Motor neuron (in vitro differentiated cells): ENCODE measurements around the gene SLC26A3. TPM values are rescaled to one million over a fixed set of nuclear protein-coding genes. Genes with fewer than 3 reads are reported as not detected.
A peak's percentile ranks its signal among the peaks of the same experiment; 100 is the strongest.

ENCODE experiments used
- ATAC-seq, 8 experiments: fragments of 200-7000 bp; cut with Tn5 transposase; replicated peaks in 6 of 8; 2 replicates each; pipeline ENCODE4 v1.8.0; 2021; ENCODE audit warnings: mild to moderate bottlenecking in 8 of 8, moderate library complexity in 8 of 8
- H3K27ac ChIP-seq, 2 donors: fragments of 250-450 bp; sonication (Bioruptor Pico); 2 replicates each; pipeline ENCODE4 v1.9.0; 2021; ENCODE audit warnings: antibody characterized with exemption in 2 of 2, mild to moderate bottlenecking in 2 of 2, moderate library complexity in 1 of 2
- H3K4me1 ChIP-seq, 2 donors: fragments of 250-450 bp; sonication (Bioruptor Pico); replicated peaks in 1 of 2; 2 replicates each; pipeline ENCODE4 v1.6.1; 2021; ENCODE audit warnings: antibody characterized with exemption in 2 of 2, mild to moderate bottlenecking in 2 of 2, moderate library complexity in 1 of 2
- H3K4me3 ChIP-seq, 5 donors: fragments of 250-450 bp; sonication (Bioruptor Pico); 2 replicates each; pipeline ENCODE4 v1.9.0; 2021; ENCODE audit warnings: antibody characterized with exemption in 5 of 5, mild to moderate bottlenecking in 5 of 5, moderate library complexity in 4 of 5
- WGBS, 10 experiments: fragments of 450-650 bp; shearing (Covaris generic); methylation state at CpG; one replicate each; pipeline ENCODE4 v1.0.0; 2022; 5-methylcytosine and 5-hydroxymethylcytosine counted together
- in situ Hi-C, 9 experiments: fragments of 400-800 bp; cut with MboI; loops; one replicate each; pipeline ENCODE4 v1.15.0; 2021; ENCODE audit warnings: low sequenced_read_pairs in 9 of 9, low pct_unique_long_range_greater_than_20kb in 2 of 9; ENCODE audit not compliant: unreplicated experiment in 9 of 9
- total RNA-seq, 8 experiments: library from RNA; unstranded; fragments of 300-600 nt; gene quantifications; 2 replicates each; pipeline versions ENCODE4 v1.2.3 to v1.2.4, GENCODE V29; 2022

Gene SLC26A3
- total RNA-seq, 8 experiments from 2014 or later: 0.05 to 0.21 (median 0.17) TPM; not detected in 5

DNA sequence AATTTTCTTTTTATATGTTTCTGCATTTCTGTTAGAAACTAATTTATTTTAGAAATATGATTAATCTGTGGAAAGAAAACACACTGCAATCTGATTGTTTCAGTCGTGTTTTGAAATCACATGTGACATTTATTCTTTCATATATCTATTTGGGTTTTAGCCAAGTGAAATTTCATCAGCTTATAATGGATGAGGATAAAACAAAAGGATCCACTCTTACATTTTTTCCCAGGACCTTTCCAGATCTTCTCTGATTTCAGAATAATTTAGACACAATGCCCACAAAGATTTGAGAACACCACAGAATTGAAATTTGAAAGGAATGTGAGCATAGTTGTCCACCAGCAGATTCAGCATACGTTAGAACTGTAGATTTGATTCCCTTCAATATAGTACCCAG, 30.0 kb downstream of the SLC26A3 start:
- no peak for ATAC-seq
- Histone ChIP-seq H3K4me1 (no peaks in the 10 kb centered on the region), H3K4me3 (no peak overlapping the region), H3K27ac (no peak overlapping the region)
- WGBS, 10 experiments: 21 to 80% (median 65%) methylated on average over 1 to 2 of the region's 2 CpGs
- in situ Hi-C loops: no loop called here

- 0 to 80% (median 46%) methylated on average over 1 of the region's 1 CpG; no CpG with 5 or more reads in 4 of the 10 experiments for WGBS, 10 experiments
- in situ Hi-C loops: loop anchor here in 1 of 9 experiments (10.0 kb wide), 1 partner anchor 107 kb away; no protein-coding TSS in a partner anchor
- H3K4me1 ChIP-seq: no peaks in the 10 kb centered on the region
- ATAC-seq: peak in 3 of 8 experiments; percentile 24 to 74 (median 61)
- H3K27ac ChIP-seq: no peak overlapping the region
- H3K4me3 ChIP-seq: no peak overlapping the region
These were observed 34.8 kb downstream of the SLC26A3 start for GRCh38 chr7:107768263-107768662.

GRCh38 chr7:107767391-107767790, 35.6 kb downstream of the SLC26A3 start:
- ATAC-seq: no peak
- no peaks in the 10 kb centered on the region for H3K4me1 ChIP-seq
- H3K27ac ChIP-seq: no peak overlapping the region
- H3K4me3 ChIP-seq: no peak overlapping the region
- 50 to 100% (median 95%) methylated on average over 1 to 2 of the region's 2 CpGs; no CpG with 5 or more reads in 2 of the 10 experiments for WGBS, 10 experiments
- in situ Hi-C loops: loop anchor here in 1 of 9 experiments (10.0 kb wide), 1 partner anchor 107 kb away; no protein-coding TSS in a partner anchor

GRCh38 chr7:107758667-107759066, 44.4 kb downstream of the SLC26A3 start:
- in situ Hi-C loops: no loop called here

GRCh38 chr7:107754642-107755041, 48.4 kb downstream of the SLC26A3 start:
- 88 to 100% (median 100%) methylated on average over 1 to 2 of the region's 2 CpGs for WGBS, 10 experiments

More at GRCh38 chr7:107758667-107759066, 44.4 kb downstream of the SLC26A3 start:
- Histone ChIP-seq H3K4me1 (no peaks in the 10 kb centered on the region), H3K27ac (no peak overlapping the region), H3K4me3 (no peak overlapping the region)
- no peak for ATAC-seq
- 80 to 86% methylated on average over 1 of the region's 1 CpG; no CpG with 5 or more reads in 8 of the 10 experiments for WGBS, 10 experiments

GRCh38 chr7:107751113-107751512, 51.9 kb downstream of the SLC26A3 start:
- Histone ChIP-seq H3K4me1 (no peaks in the 10 kb centered on the region), H3K27ac (no peak overlapping the region), H3K4me3 (no peak overlapping the region)
- 60 to 100% (median 88%) methylated on average over 1 to 7 of the region's 7 CpGs; no CpG with 5 or more reads in 3 of the 10 experiments for WGBS, 10 experiments
- ATAC-seq: no peak
- in situ Hi-C loops: no loop called here

More at GRCh38 chr7:107754642-107755041, 48.4 kb downstream of the SLC26A3 start:
- Histone ChIP-seq H3K4me3 (no peak overlapping the region), H3K4me1 (no peaks in the 10 kb centered on the region), H3K27ac (no peak overlapping the region)
- ATAC-seq: no peak
- in situ Hi-C loops: no loop called here

DNA sequence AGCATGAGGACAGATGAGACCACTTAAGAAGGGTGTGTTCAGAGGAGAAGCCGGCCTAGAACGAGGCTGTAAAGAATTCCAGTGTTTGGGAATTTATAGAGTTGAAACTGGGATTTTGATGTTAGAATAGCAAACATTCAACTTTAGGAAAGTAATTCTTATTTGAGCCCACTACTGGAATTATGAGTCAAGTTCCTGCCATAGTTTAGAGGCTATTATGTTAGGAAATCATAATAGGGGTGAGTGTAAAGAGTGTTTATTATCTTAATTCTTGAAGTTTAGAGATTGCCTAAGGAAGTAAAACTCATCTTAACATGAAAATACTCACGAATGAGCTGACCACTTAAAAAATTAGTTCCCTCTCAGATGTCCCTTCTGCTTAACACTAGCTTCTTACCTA, 57.0 kb downstream of the SLC26A3 start:
- 30 to 97% (median 84%) methylated on average over 1 to 3 of the region's 3 CpGs; no CpG with 5 or more reads in 2 of the 10 experiments for WGBS, 10 experiments
- ATAC-seq: no peak

DNA sequence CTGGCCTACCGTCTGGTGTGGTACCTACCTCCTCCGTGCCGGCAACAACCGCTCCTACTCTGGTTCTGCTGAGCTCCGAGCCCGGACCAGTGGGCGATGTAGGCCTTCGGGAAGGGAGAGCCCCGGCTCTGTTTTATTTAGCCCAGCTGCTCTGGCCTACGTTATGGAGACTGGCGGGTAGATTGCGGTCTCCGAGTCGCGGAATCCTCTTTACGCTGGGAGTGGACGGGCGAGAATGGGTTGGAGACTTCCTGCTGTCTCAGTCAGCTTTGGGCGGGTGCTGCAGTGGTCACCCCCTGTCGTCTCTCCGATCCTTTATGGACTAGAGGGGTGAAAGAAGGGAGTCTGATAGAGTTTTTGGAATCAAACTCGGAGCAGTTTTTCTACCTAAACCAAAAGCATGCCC, 58.7 kb downstream of the SLC26A3 start:
- 0 to 2% (median 0%) methylated on average over 2 to 15 of the region's 22 CpGs; no CpG with 5 or more reads in 4 of the 10 experiments for WGBS, 10 experiments
- in situ Hi-C loops: loop anchor here in 3 of 9 experiments (25.0 kb wide), 2 partner anchors 118 to 282 kb away; partner anchors contain the start of gene GPR22 (in 2 of the 3)

More for the DNA sequence above, 57.0 kb downstream of the SLC26A3 start:
- in situ Hi-C loops: loop anchor here in 3 of 9 experiments (25.0 kb wide), 2 partner anchors 116 to 284 kb away; partner anchors contain the start of gene GPR22 (in 2 of the 3)
- no peak overlapping the region for H3K4me3 ChIP-seq
- peaks cover 9 to 18% of the 10 kb centered on the region in 2 donors for H3K4me1 ChIP-seq
- H3K27ac ChIP-seq: no peak overlapping the region

GRCh38 chr7:107743567-107744344, 59.3 kb downstream of the SLC26A3 start, which contains the start of gene CBLL1:
CBLL1 (plus strand) TSS chr7:107744142; CDS start chr7:107744164, 22 bp downstream.
- in situ Hi-C loops: loop anchor here in 3 of 9 experiments (25.0 kb wide), 2 partner anchors 119 to 281 kb away; partner anchors contain the start of gene GPR22 (in 2 of the 3)
- peaks cover 9 to 18% of the 10 kb centered on the region in 2 donors for H3K4me1 ChIP-seq
- 0 to 2% (median 0%) methylated on average over 1 to 44 of the region's 56 CpGs; no CpG with 5 or more reads in 1 of the 10 experiments for WGBS, 10 experiments
- ATAC-seq: peak; percentile 86 to 96 (median 96)
- peak within 1 kb of the TSS; percentile 77 to 85 (median 80) for H3K4me3 ChIP-seq
- peak within 1 kb of the TSS; percentile 91 to 96 for H3K27ac ChIP-seq

More for the DNA sequence above, 58.7 kb downstream of the SLC26A3 start:
- peaks cover 9 to 18% of the 10 kb centered on the region in 2 donors for H3K4me1 ChIP-seq
- H3K27ac ChIP-seq: peak overlapping the region; percentile 91 to 96
- H3K4me3 ChIP-seq: peak overlapping the region; percentile 77 to 85 (median 80)
- ATAC-seq: peak; percentile 20 to 57 (median 29)

- peak overlapping the region; percentile 77 to 85 (median 80) for H3K4me3 ChIP-seq
- peak; percentile 16 to 45 (median 38) for ATAC-seq
These were observed 60.1 kb downstream of the SLC26A3 start for GRCh38 chr7:107742678-107743566.

DNA sequence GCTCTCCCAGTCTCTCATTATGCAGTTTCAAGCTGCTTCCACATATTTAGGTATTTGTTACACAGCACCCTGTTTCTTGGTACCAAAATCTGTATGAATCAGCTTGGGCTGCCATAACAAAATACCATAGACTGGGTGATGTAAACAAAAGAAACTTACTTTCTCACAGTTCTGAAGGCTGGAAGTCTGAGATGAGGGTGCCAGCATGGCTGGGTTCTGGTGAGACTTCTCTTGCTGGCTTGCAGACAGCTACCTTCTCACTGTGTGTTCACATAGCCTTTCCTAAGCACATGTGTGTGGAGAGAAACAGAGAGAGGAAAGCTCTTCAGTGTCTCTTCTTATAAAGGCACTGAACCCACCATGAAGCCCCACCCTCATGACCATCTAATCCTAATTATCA, 74.7 kb downstream of the SLC26A3 start:
- in situ Hi-C loops: loop anchor here in 4 of 9 experiments (10.0 to 25.0 kb wide), 5 partner anchors 134 to 933 kb away; partner anchors contain the start of genes GPR22 (in 2 of the 4) and BCAP29 (in 1 of the 4)
- H3K4me1 ChIP-seq: no peaks in the 10 kb centered on the region
- H3K27ac ChIP-seq: no peak overlapping the region
- no peak for ATAC-seq
- no peak overlapping the region for H3K4me3 ChIP-seq

More at GRCh38 chr7:107742678-107743566, 60.1 kb downstream of the SLC26A3 start:
- WGBS, 10 experiments: 5 to 100% (median 36%) methylated on average over 1 to 14 of the region's 29 CpGs
- in situ Hi-C loops: loop anchor here in 3 of 9 experiments (25.0 kb wide), 2 partner anchors 119 to 281 kb away; partner anchors contain the start of gene GPR22 (in 2 of the 3)
- Histone ChIP-seq H3K4me1 (peaks cover 9 to 18% of the 10 kb centered on the region in 2 donors), H3K27ac (peak overlapping the region; percentile 0 to 96)
